ENCODE results near the gene PRAMEF1. TPM values are rescaled to one million over a fixed set of nuclear protein-coding genes. Genes with fewer than 3 reads are reported as not detected.

PRAMEF1 gene
- polyA plus RNA-seq, 3 donors, result not detected

GRCh38 chr1:12756273-12756672 is 34.9 kb upstream of the PRAMEF1 start:
- H3K9me3 Mint-ChIP-seq, result peaks cover 0 to 5% (median 0%) of the 10 kb centered on the region in 7 donors
- no peaks in the 10 kb centered on the region for H3K9me3 ChIP-seq (replicated peaks in 1 of 2; ENCODE audit: control insufficient read depth in 1 of 2, insufficient read depth in 1 of 2, low read length in 2 of 2)

GRCh38 chr1:12756768-12757413 is 34.3 kb upstream of the PRAMEF1 start:
- TF ChIP-seq CTCF (IDR thresholded peaks at IDR 0.05), result no peak
- no peak overlapping the region for H3K4me3 Mint-ChIP-seq

More at GRCh38 chr1:12756273-12756672, 34.9 kb upstream of the PRAMEF1 start:
- TF ChIP-seq CTCF (IDR thresholded peaks at IDR 0.05), result no peak
- Histone ChIP-seq H3K27me3 (ENCODE audit: control insufficient read depth in 2 of 2, insufficient read depth in 2 of 2, low read length in 2 of 2) (peaks cover 0 to 2% of the 10 kb centered on the region in 2 donors), H4K20me1 (ENCODE audit: insufficient read depth, low read length) (no peaks in the 10 kb centered on the region), H3K36me3 (replicated peaks in 1 of 2; ENCODE audit: control insufficient read depth in 1 of 2, insufficient read depth in 2 of 2, low read length in 2 of 2) (no peaks in the 10 kb centered on the region), H3K79me2 (ENCODE audit: insufficient read depth, low read length) (no peaks in the 10 kb centered on the region), H3K4me2 (replicated peaks; ENCODE audit: extremely low read depth, low read length, poor library complexity, severe bottlenecking) (no peak overlapping the region), H3K9ac (ENCODE audit: insufficient read depth, low read length, poor library complexity, severe bottlenecking) (no peak overlapping the region), H2AFZ (ENCODE audit: insufficient read depth, low read depth, low read length, poor library complexity, severe bottlenecking) (no peak overlapping the region), H3K4me1 (ENCODE audit: control insufficient read depth in 1 of 2, insufficient read depth in 2 of 2, low read length in 2 of 2) (no peaks in the 10 kb centered on the region), H3K27ac (ENCODE audit: low read depth in 1 of 2, low read length in 2 of 2) (no peak overlapping the region), H3K4me3 (replicated peaks in 1 of 3; ENCODE audit: low read depth in 2 of 3, low read length in 3 of 3) (no peak overlapping the region)
- Mint-ChIP-seq H3K4me1 (no peaks in the 10 kb centered on the region), H3K4me3 (no peak overlapping the region), H3K27ac (no peak overlapping the region), H3K36me3 (no peaks in the 10 kb centered on the region), H3K27me3 (ENCODE audit: low read depth in 3 of 3) (peaks cover 0 to 11% (median 7%) of the 10 kb centered on the region in 3 donors)
- intact Hi-C loops (cut with micrococcal nuclease), result no loop called here
- DNase-seq, result no peak
- 83% methylated on average over 1 of the region's 2 CpGs for WGBS (ENCODE audit: insufficient coverage)

More at GRCh38 chr1:12756768-12757413, 34.3 kb upstream of the PRAMEF1 start:
- intact Hi-C loops (cut with micrococcal nuclease), result no loop called here
- Histone ChIP-seq H3K4me2 (replicated peaks; ENCODE audit: extremely low read depth, low read length, poor library complexity, severe bottlenecking) (no peak overlapping the region), H3K27ac (ENCODE audit: low read depth in 1 of 2, low read length in 2 of 2) (no peak overlapping the region), H3K79me2 (ENCODE audit: insufficient read depth, low read length) (no peaks in the 10 kb centered on the region), H4K20me1 (ENCODE audit: insufficient read depth, low read length) (no peaks in the 10 kb centered on the region), H3K4me1 (ENCODE audit: control insufficient read depth in 1 of 2, insufficient read depth in 2 of 2, low read length in 2 of 2) (no peaks in the 10 kb centered on the region), H2AFZ (ENCODE audit: insufficient read depth, low read depth, low read length, poor library complexity, severe bottlenecking) (no peak overlapping the region), H3K36me3 (replicated peaks in 1 of 2; ENCODE audit: control insufficient read depth in 1 of 2, insufficient read depth in 2 of 2, low read length in 2 of 2) (no peaks in the 10 kb centered on the region), H3K9ac (ENCODE audit: insufficient read depth, low read length, poor library complexity, severe bottlenecking) (no peak overlapping the region), H3K4me3 (replicated peaks in 1 of 3; ENCODE audit: low read depth in 2 of 3, low read length in 3 of 3) (no peak overlapping the region), H3K9me3 (replicated peaks in 1 of 2; ENCODE audit: control insufficient read depth in 1 of 2, insufficient read depth in 1 of 2, low read length in 2 of 2) (no peaks in the 10 kb centered on the region), H3K27me3 (ENCODE audit: control insufficient read depth in 2 of 2, insufficient read depth in 2 of 2, low read length in 2 of 2) (peaks cover 0 to 2% of the 10 kb centered on the region in 2 donors)
- Mint-ChIP-seq H3K27me3 (ENCODE audit: low read depth in 3 of 3) (peaks cover 1 to 8% (median 5%) of the 10 kb centered on the region in 3 donors), H3K27ac (no peak overlapping the region), H3K4me1 (no peaks in the 10 kb centered on the region), H3K36me3 (no peaks in the 10 kb centered on the region), H3K9me3 (peaks cover 0 to 3% (median 0%) of the 10 kb centered on the region in 7 donors)
- DNase-seq, result no peak
- WGBS (ENCODE audit: insufficient coverage), result 100% methylated on average over 3 of the region's 6 CpGs
